ENCODE measurements around the gene FMC1. TPM values are rescaled to one million over a fixed set of nuclear protein-coding genes. Genes with fewer than 3 reads are reported as not detected.
A peak's percentile ranks its signal among the peaks of the same experiment; 100 is the strongest.
"Not testable (repeated sequence)": the region's sequence is repeated elsewhere in the genome, so short reads cannot be mapped to it uniquely, and the experiment has no call there.

FMC1 gene
- total RNA-seq, 1 donor from 2014 or later: 7.5 TPM

GRCh38 chr7:139329119-139329518, 12.0 kb upstream of the FMC1 start:
- no peak for DNase-seq (ENCODE audit: low spot score)
- no peaks in the 10 kb centered on the region for H3K36me3 Mint-ChIP-seq (ENCODE audit: low read depth)
- H3K4me1 Mint-ChIP-seq (ENCODE audit: low read depth): peaks cover 12% of the 10 kb centered on the region
- intact Hi-C loops (cut with micrococcal nuclease): no loop called here
- no peak overlapping the region for H3K4me3 Mint-ChIP-seq (ENCODE audit: low read depth)
- H3K27ac Mint-ChIP-seq: no peak overlapping the region
- peaks cover 4% of the 10 kb centered on the region for H3K27me3 Mint-ChIP-seq (ENCODE audit: low read depth)
- H3K9me3 Mint-ChIP-seq: peaks cover 9% of the 10 kb centered on the region

GRCh38 chr7:139330333-139331030, 10.7 kb upstream of the FMC1 start:
- no peak overlapping the region for H3K27ac Mint-ChIP-seq

GRCh38 chr7:139332697-139333359, 8.3 kb upstream of the FMC1 start:
- DNase-seq (ENCODE audit: low spot score): no peak
- no peak overlapping the region for H3K4me3 Mint-ChIP-seq (ENCODE audit: low read depth)
- H3K27me3 Mint-ChIP-seq (ENCODE audit: low read depth): no peaks in the 10 kb centered on the region
- H3K36me3 Mint-ChIP-seq (ENCODE audit: low read depth): no peaks in the 10 kb centered on the region
- intact Hi-C loops (cut with micrococcal nuclease): no loop called here
- peaks cover 9% of the 10 kb centered on the region for H3K9me3 Mint-ChIP-seq
- H3K27ac Mint-ChIP-seq: no peak overlapping the region
- peaks cover 12% of the 10 kb centered on the region for H3K4me1 Mint-ChIP-seq (ENCODE audit: low read depth)

More at GRCh38 chr7:139330333-139331030, 10.7 kb upstream of the FMC1 start:
- H3K4me3 Mint-ChIP-seq (ENCODE audit: low read depth): no peak overlapping the region
- H3K36me3 Mint-ChIP-seq (ENCODE audit: low read depth): no peaks in the 10 kb centered on the region
- H3K9me3 Mint-ChIP-seq: peaks cover 9% of the 10 kb centered on the region
- DNase-seq (ENCODE audit: low spot score): no peak
- peaks cover 4% of the 10 kb centered on the region for H3K27me3 Mint-ChIP-seq (ENCODE audit: low read depth)
- H3K4me1 Mint-ChIP-seq (ENCODE audit: low read depth): peaks cover 12% of the 10 kb centered on the region
- intact Hi-C loops (cut with micrococcal nuclease): no loop called here

GRCh38 chr7:139333443-139333842, 7.7 kb upstream of the FMC1 start:
- intact Hi-C loops (cut with micrococcal nuclease); DNase-seq (ENCODE audit: low spot score); H3K27me3 Mint-ChIP-seq (ENCODE audit: low read depth); H3K27ac Mint-ChIP-seq; H3K9me3 Mint-ChIP-seq; H3K4me3 Mint-ChIP-seq (ENCODE audit: low read depth); H3K36me3 Mint-ChIP-seq (ENCODE audit: low read depth): not testable (repeated sequence)
- peaks cover 12% of the 10 kb centered on the region for H3K4me1 Mint-ChIP-seq (ENCODE audit: low read depth)

GRCh38 chr7:139334399-139335150, 6.6 kb upstream of the FMC1 start:
- no peaks in the 10 kb centered on the region for H3K27me3 Mint-ChIP-seq (ENCODE audit: low read depth)

GRCh38 chr7:139339025-139339424, 2.1 kb upstream of the FMC1 start:
- Mint-ChIP-seq H3K9me3 (peaks cover 7% of the 10 kb centered on the region), H3K4me1 (ENCODE audit: low read depth) (peaks cover 21% of the 10 kb centered on the region), H3K4me3 (ENCODE audit: low read depth) (peak overlapping the region; percentile 97), H3K36me3 (ENCODE audit: low read depth) (peaks cover 12% of the 10 kb centered on the region), H3K27me3 (ENCODE audit: low read depth) (peaks cover 3% of the 10 kb centered on the region), H3K27ac (peak overlapping the region; percentile 70)
- intact Hi-C loops (cut with micrococcal nuclease): no loop called here
- DNase-seq (ENCODE audit: low spot score): no peak

More at GRCh38 chr7:139334399-139335150, 6.6 kb upstream of the FMC1 start:
- Mint-ChIP-seq H3K4me1 (ENCODE audit: low read depth) (peaks cover 16% of the 10 kb centered on the region), H3K4me3 (ENCODE audit: low read depth) (no peak overlapping the region), H3K36me3 (ENCODE audit: low read depth) (peaks cover 5% of the 10 kb centered on the region), H3K9me3 (peaks cover 15% of the 10 kb centered on the region), H3K27ac (no peak overlapping the region)
- intact Hi-C loops (cut with micrococcal nuclease): no loop called here
- DNase-seq (ENCODE audit: low spot score): no peak

- H3K27me3 Mint-ChIP-seq (ENCODE audit: low read depth): peaks cover 3% of the 10 kb centered on the region
- peaks cover 14% of the 10 kb centered on the region for H3K36me3 Mint-ChIP-seq (ENCODE audit: low read depth)
- peak overlapping the region; percentile 97 for H3K4me3 Mint-ChIP-seq (ENCODE audit: low read depth)
- H3K27ac Mint-ChIP-seq: peak overlapping the region; percentile 100
- peaks cover 7% of the 10 kb centered on the region for H3K9me3 Mint-ChIP-seq
- intact Hi-C loops (cut with micrococcal nuclease): loop anchor here (1.0 to 5.0 kb wide), 5 partner anchors 108 to 463 kb away; partner anchors contain the start of genes UBN2 and ZC3HAV1
- peaks cover 21% of the 10 kb centered on the region for H3K4me1 Mint-ChIP-seq (ENCODE audit: low read depth)
- no peak for DNase-seq (ENCODE audit: low spot score)
Observed at GRCh38 chr7:139339698-139340036, 1.5 kb upstream of the FMC1 start.

GRCh38 chr7:139340037-139340807, 915 bp upstream of the FMC1 start:
- peak overlapping the region; percentile 100 for H3K27ac Mint-ChIP-seq
- peaks cover 21% of the 10 kb centered on the region for H3K4me1 Mint-ChIP-seq (ENCODE audit: low read depth)
- H3K36me3 Mint-ChIP-seq (ENCODE audit: low read depth): peaks cover 14% of the 10 kb centered on the region
- intact Hi-C loops (cut with micrococcal nuclease): loop anchor here (1.0 to 5.0 kb wide), 5 partner anchors 109 to 463 kb away; partner anchors contain the start of genes UBN2 and ZC3HAV1
- H3K4me3 Mint-ChIP-seq (ENCODE audit: low read depth): peak overlapping the region; percentile 97
- peaks cover 7% of the 10 kb centered on the region for H3K9me3 Mint-ChIP-seq
- peak; percentile 97 for DNase-seq (ENCODE audit: low spot score)
- peaks cover 3% of the 10 kb centered on the region for H3K27me3 Mint-ChIP-seq (ENCODE audit: low read depth)

GRCh38 chr7:139340808-139341057, 404 bp upstream of the FMC1 start:
- intact Hi-C loops (cut with micrococcal nuclease): loop anchor here (1.0 to 5.0 kb wide), 6 partner anchors 19 to 464 kb away; partner anchors contain the start of genes LUC7L2, UBN2 and ZC3HAV1
- no peak for DNase-seq (ENCODE audit: low spot score)
- H3K9me3 Mint-ChIP-seq: peaks cover 7% of the 10 kb centered on the region
- H3K4me1 Mint-ChIP-seq (ENCODE audit: low read depth): peaks cover 21% of the 10 kb centered on the region
- H3K36me3 Mint-ChIP-seq (ENCODE audit: low read depth): peaks cover 14% of the 10 kb centered on the region
- H3K27me3 Mint-ChIP-seq (ENCODE audit: low read depth): peaks cover 3% of the 10 kb centered on the region
- H3K4me3 Mint-ChIP-seq (ENCODE audit: low read depth): peak overlapping the region; percentile 97
- peak overlapping the region; percentile 100 for H3K27ac Mint-ChIP-seq

- peaks cover 7% of the 10 kb centered on the region for H3K9me3 Mint-ChIP-seq
Observed at GRCh38 chr7:139341776-139342226, 664 bp downstream of the FMC1 start.

GRCh38 chr7:139345042-139345441, 3.9 kb downstream of the FMC1 start:
- no peak overlapping the region for H3K4me3 Mint-ChIP-seq (ENCODE audit: low read depth)
- peaks cover 3% of the 10 kb centered on the region for H3K27me3 Mint-ChIP-seq (ENCODE audit: low read depth)
- H3K36me3 Mint-ChIP-seq (ENCODE audit: low read depth): peaks cover 27% of the 10 kb centered on the region
- intact Hi-C loops (cut with micrococcal nuclease): no loop called here
- no peaks in the 10 kb centered on the region for H3K9me3 Mint-ChIP-seq
- H3K27ac Mint-ChIP-seq: no peak overlapping the region
- no peak for DNase-seq (ENCODE audit: low spot score)
- peaks cover 17% of the 10 kb centered on the region for H3K4me1 Mint-ChIP-seq (ENCODE audit: low read depth)

More at GRCh38 chr7:139341776-139342226, 664 bp downstream of the FMC1 start:
- H3K36me3 Mint-ChIP-seq (ENCODE audit: low read depth): peaks cover 16% of the 10 kb centered on the region
- DNase-seq (ENCODE audit: low spot score): no peak
- intact Hi-C loops (cut with micrococcal nuclease): loop anchor here (1.0 to 5.0 kb wide), 5 partner anchors 18 to 465 kb away; partner anchors contain the start of genes LUC7L2 and ZC3HAV1
- peaks cover 3% of the 10 kb centered on the region for H3K27me3 Mint-ChIP-seq (ENCODE audit: low read depth)
- peak overlapping the region; percentile 97 for H3K4me3 Mint-ChIP-seq (ENCODE audit: low read depth)
- peak overlapping the region; percentile 100 for H3K27ac Mint-ChIP-seq
- peaks cover 21% of the 10 kb centered on the region for H3K4me1 Mint-ChIP-seq (ENCODE audit: low read depth)

- no peak for DNase-seq (ENCODE audit: low spot score)
- H3K4me1 Mint-ChIP-seq (ENCODE audit: low read depth): peaks cover 2% of the 10 kb centered on the region
- intact Hi-C loops (cut with micrococcal nuclease): no loop called here
- H3K27me3 Mint-ChIP-seq (ENCODE audit: low read depth): no peaks in the 10 kb centered on the region
- no peak overlapping the region for H3K27ac Mint-ChIP-seq
- H3K9me3 Mint-ChIP-seq: no peaks in the 10 kb centered on the region
- no peak overlapping the region for H3K4me3 Mint-ChIP-seq (ENCODE audit: low read depth)
- peaks cover 42% of the 10 kb centered on the region for H3K36me3 Mint-ChIP-seq (ENCODE audit: low read depth)
Observed at GRCh38 chr7:139351027-139351426, 9.9 kb downstream of the FMC1 start.
